ENCODE results near the gene HABP2.

The HABP2 gene

GRCh38 chr10:113631684-113632367 is 79.0 kb downstream of the HABP2 start:
- no peak for DNase-seq (ENCODE audit: low spot score)
